Activated CD4-positive, alpha-beta T cell treated with anti-CD3 and anti-CD28 coated beads, Interleukin-2, Interleukin-4, amounts not matched to agents 100 ng/mL and 50 ng/mL, durations not matched to agents 16 hours and 8 hours (primary cell): Measurements from ENCODE around the gene B3GAT1.

ENCODE experiments used
- DNase-seq: peaks from one replicate; pipeline ENCODE4 v3.0.0-alpha.2; 2020; ENCODE audit warnings: low spot score

The B3GAT1 gene

GRCh38 chr11:134441281-134441680 lies 29.2 kb upstream of the B3GAT1 start:
- DNase-seq: no peak

- DNase-seq: no peak
Observed at GRCh38 chr11:134440851-134441250, 28.8 kb upstream of the B3GAT1 start.

GRCh38 chr11:134438542-134439537 lies 26.8 kb upstream of the B3GAT1 start:
- DNase-seq: no peak

- no peak for DNase-seq
Observed at GRCh38 chr11:134437821-134438220, 25.8 kb upstream of the B3GAT1 start.

DNA sequence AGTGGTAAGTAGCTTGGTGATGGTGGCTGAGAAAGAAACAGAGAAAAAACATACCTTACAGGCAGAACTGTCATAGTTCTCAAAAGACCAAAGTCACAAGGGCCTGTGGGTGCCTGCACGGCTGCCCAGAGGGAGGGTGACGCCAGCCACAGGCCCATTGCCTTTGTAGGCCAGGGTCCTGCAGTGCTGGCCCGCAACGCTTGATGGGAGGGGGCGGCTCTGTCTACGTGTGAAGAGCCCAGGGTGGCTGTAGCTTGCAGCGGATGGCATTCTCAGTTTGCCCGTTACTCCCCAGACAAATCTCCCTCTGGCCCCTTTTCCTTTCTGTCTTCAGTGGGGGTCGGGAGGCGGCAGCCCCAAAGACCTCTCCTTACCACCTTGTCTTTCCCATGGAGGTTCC lies 24.7 kb upstream of the B3GAT1 start:
- no peak for DNase-seq

DNA sequence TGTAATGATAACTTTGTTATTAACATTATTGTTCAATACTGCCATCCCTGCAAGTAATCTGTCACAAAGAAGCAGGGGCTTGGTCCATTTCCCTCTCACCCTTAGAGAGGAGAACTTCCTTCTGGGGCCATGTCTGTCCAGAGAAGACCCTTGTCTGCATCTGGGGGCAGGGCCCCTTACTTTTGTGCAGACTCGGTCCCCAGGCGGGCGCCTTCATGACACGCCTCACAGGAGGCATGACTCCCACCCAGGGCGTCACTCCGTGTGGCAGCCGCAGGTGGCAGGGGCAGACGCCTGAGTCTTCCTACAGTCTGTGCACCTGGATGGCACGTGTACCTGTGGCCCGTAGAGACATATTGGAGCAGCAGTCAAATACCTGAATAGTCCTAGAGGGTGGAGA lies 21.8 kb upstream of the B3GAT1 start:
- DNase-seq: no peak

GRCh38 chr11:134433251-134433650 lies 21.2 kb upstream of the B3GAT1 start:
- no peak for DNase-seq

GRCh38 chr11:134432776-134433175 lies 20.7 kb upstream of the B3GAT1 start:
- no peak for DNase-seq

GRCh38 chr11:134429106-134429505 lies 17.1 kb upstream of the B3GAT1 start:
- DNase-seq: no peak

DNA sequence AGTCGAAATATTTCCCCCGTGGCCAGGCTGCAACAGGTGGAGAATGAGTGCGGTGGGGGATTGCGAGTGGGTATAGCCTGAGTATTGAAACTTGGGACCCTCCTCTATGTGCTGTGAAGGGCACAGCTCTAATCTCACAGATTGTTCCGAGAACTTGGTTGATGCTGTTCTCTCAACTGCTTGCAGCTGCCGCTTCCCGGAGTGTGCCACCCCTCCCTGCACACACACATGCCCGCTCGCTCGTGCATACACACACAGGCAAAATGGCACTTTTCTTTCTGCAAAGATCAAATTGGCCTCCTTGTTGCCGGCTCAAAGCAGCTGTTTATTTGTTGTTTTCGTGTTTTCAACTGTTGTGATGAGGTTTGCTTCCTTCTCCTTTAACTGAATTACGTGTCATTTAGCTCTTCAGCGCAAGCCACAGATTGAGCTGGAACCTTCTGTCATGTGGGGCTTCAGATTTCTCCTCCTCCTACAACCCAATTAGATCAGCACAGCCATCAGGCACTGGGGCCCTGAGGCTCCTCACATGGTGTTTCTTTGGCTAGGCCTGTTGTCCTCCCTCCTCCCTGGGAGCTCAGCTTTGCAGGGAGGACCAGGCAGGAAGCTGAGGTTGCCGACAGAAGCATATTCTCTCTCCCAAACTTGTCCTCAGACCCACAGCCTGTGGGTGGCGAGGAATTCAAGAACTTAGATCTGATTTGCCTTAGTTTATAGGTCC lies 13.9 kb upstream of the B3GAT1 start:
- DNase-seq: no peak

DNA sequence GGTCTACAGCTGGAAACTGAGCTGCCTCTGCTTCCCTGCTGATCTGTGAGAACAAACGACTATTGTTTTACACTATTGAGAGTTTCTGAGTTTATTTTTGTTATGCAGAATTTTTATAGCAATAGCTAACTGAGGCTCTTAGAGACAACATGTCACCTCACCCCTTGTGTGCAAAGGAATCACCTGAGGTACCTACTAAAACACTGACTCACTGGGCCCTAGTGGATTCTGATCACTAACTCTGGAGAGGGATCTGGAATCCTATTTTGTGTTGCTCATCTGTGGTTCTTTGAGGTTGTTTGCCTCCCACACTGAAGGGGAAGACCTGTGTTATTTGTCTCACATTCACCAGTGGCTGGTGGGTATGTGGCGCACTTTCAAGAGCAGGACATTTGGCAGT lies 13.4 kb upstream of the B3GAT1 start:
- DNase-seq: no peak

DNA sequence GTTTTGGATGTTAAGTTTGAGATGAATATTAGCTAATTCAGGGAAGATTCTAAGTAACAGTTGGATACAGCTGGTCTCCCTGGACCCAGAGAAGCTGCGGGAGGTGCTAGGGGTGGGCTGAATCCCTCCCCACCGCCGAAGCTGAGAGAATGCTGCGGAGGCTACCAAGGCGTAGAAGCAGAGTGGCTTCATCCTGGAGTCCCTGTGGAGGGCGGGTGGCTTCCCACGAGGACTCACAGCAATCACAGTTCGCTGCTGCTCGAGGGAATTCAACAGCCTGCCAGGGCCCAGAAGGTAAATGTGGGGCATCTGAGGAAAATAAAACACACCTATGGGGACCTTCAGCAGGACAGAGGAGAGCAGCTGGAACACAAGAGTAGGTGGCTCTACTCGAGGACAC lies 11.1 kb upstream of the B3GAT1 start:
- no peak for DNase-seq

- no peak for DNase-seq
Observed at GRCh38 chr11:134417871-134418840, 6.1 kb upstream of the B3GAT1 start.

DNA sequence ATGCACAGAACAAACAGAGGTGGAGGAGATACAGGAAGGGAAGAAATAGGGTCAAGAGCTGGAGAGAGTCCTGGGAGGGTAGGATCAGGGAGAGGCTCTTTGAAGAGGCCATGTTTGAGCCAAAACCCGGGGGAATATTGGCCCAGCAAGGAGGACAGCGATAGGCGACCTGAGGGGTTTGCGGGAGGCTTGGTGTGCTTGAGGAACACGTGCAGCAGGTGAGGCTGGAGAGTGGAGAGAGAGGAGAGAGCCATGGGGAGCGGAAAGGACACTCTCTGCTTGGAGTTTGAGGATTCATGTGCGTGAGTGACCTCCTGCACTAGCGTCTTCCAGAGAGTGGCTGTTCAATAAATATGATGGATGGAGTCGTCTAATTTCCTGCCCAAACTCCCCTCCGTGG lies 4.7 kb upstream of the B3GAT1 start:
- DNase-seq: no peak

- no peak for DNase-seq
Observed at GRCh38 chr11:134414766-134415765, 3.0 kb upstream of the B3GAT1 start.

- DNase-seq: no peak
Observed at GRCh38 chr11:134413826-134414731, 2.0 kb upstream of the B3GAT1 start.

DNA sequence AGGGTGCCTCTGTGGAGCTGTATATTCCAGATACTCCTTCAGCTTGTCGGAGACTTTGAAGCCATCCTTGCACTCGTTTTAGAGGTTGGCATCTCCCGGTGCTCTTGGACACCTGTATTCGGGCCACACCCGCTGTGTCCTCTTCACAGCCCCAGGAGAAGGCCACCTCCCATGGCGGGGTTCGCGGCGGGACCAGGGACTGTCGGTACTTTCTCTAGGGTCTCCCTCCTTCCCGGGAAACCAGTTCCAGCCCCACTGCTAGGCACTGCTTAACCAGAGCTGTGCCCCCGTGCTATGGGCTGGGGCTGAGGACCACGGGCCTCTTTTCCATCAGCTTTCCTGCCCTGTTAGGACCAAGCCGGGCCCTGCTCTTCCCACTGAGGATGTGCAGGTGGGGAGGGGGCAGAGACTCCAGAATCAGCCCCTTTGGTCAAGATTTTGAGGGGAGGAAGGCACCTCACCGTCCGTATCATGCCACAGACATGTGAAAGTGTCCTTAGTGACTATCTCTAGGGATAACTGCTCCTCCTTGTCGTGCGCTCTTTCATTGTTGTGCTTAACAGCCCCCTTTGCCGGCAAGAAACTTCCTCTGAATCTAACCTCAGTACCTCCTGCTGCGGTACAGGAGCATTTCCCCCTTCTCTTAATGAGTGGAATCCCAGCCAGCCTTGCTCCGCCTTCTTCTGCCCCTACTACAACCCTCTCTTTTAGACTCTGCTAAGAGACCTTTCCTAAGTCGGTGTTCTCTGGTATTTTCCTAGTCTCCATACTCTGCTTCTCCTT lies 1.2 kb upstream of the B3GAT1 start:
- DNase-seq: no peak

- DNase-seq: no peak
Observed at GRCh38 chr11:134410766-134411165, 1.3 kb downstream of the B3GAT1 start.
